ENCODE data around the gene MGLL.
A peak's percentile ranks its signal among the peaks of the same experiment; 100 is the strongest.

Gene MGLL

DNA sequence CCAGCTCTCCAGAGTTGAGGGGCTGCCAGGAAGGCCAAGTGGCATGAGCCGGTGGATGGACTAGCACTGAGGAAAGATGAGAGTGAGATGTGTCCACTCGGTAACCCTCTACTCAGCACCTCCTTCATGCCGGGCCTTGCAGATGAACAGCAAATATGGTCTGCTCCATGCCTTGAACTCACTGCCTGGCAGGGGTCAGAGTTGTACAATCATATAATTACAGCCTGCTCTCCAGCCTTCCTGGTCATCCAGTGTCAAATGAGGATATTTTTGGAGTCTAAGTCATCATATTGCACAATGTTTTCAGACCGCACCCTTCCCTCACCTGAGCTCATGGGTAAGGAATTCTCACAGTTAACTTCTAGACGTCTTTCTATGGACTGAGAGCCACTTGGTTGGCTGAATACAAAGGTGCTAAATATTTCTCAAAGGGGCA is 4.9 kb downstream of the MGLL start:
- Histone ChIP-seq H3K36me3 (ENCODE audit: control insufficient read depth, insufficient read depth, low read length) (no peaks in the 10 kb centered on the region), H3K4me1 (ENCODE audit: control insufficient read depth, insufficient read depth, low read length) (peaks cover 66% of the 10 kb centered on the region), H3K9ac (ENCODE audit: low read length) (peak overlapping the region; percentile 26), H3K9me3 (ENCODE audit: control insufficient read depth, low read length) (no peaks in the 10 kb centered on the region), H3K4me3 (ENCODE audit: low read length) (no peak overlapping the region), H3K27me3 (ENCODE audit: control insufficient read depth, insufficient read depth, low read length) (no peaks in the 10 kb centered on the region)

DNA sequence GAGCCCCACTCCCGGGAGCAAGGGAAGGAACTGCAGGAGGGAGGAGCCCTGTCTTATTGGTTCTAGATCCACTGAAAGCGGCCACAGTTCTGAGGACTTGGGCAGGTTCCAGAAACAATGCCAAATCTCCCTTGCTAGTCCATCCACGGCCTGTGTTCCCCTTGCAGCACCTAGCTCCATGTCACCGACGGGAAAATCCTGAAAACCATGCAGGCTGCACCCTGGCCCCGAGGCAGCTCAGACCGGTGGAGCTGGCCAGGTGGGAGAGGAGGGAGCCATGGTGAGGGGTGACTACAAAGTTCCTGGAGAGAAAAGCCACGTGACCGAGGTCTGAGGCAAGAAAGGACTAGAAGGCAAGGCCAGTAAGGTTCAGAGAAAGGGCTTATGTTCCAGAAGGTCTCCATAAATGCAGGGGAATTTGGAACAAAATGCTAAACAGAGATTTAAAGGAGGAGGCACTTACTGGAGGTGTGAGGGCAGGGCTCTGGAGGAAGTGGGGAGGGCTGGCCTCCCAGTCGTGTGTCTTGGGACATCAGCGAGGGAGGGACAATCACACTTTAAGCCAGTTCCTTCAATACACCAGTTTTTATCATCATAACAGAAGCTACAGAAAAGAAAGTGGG is 5.4 kb downstream of the MGLL start:
- no peaks in the 10 kb centered on the region for H3K36me3 ChIP-seq (ENCODE audit: control insufficient read depth, insufficient read depth, low read length)
- H3K9ac ChIP-seq (ENCODE audit: low read length) = peak overlapping the region; percentile 26
- no peaks in the 10 kb centered on the region for H3K9me3 ChIP-seq (ENCODE audit: control insufficient read depth, low read length)

DNA sequence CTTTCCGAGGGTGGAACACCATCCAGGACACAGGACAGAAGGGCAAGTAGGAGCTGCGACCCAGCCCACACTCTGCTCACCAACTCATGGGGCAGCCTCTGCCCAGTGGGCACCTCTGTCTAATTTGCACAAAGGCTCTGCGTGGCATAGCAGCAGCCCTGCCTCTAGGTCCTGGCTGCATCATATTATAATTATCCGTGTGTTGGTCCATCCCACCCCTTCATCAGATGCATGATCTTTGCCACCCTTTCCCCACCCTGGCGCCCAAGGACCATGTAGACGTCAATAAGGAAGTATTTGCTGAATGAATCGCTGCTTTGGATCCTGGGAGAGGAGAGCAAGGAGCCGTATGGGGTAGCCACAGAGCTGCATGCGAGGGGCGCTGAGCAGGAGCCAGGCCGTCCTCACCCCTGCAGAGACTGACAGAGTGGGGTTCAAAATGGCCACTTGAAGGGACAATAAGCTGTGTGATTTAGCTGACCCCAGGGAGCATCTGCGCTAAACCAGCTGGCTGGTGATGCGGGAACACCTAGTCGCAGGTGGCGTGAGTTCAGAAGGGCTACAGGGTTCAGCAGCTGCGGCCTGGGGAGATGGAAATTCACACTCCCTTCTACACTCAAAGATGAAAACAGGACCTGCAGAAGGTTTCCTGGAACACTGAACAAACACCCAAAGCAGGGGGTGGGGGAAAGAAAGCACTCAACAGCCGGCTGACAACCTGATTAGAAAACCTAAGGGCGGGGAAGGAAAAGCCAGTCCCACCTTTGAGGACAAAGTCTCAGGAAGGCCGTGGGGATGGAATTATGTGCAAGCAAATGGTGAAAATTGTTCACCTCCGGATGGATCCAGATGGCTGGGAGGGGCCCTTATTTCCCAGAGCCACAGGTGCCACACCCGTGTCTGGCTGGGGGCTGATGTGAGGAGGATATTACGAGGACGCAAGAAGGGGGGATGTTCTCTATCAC is 6.4 kb downstream of the MGLL start:
- no peaks in the 10 kb centered on the region for H3K9me3 ChIP-seq (ENCODE audit: control insufficient read depth, low read length)
- peak overlapping the region; percentile 29 for H3K9ac ChIP-seq (ENCODE audit: low read length)
- H3K36me3 ChIP-seq (ENCODE audit: control insufficient read depth, insufficient read depth, low read length) = no peaks in the 10 kb centered on the region
- H3K27me3 ChIP-seq (ENCODE audit: control insufficient read depth, insufficient read depth, low read length) = no peaks in the 10 kb centered on the region
- H3K4me1 ChIP-seq (ENCODE audit: control insufficient read depth, insufficient read depth, low read length) = peaks cover 57% of the 10 kb centered on the region
- H3K4me3 ChIP-seq (ENCODE audit: low read length) = no peak overlapping the region

More for the DNA sequence above, 5.4 kb downstream of the MGLL start:
- Histone ChIP-seq H3K4me1 (ENCODE audit: control insufficient read depth, insufficient read depth, low read length) (peaks cover 65% of the 10 kb centered on the region), H3K27me3 (ENCODE audit: control insufficient read depth, insufficient read depth, low read length) (no peaks in the 10 kb centered on the region), H3K4me3 (ENCODE audit: low read length) (no peak overlapping the region)

DNA sequence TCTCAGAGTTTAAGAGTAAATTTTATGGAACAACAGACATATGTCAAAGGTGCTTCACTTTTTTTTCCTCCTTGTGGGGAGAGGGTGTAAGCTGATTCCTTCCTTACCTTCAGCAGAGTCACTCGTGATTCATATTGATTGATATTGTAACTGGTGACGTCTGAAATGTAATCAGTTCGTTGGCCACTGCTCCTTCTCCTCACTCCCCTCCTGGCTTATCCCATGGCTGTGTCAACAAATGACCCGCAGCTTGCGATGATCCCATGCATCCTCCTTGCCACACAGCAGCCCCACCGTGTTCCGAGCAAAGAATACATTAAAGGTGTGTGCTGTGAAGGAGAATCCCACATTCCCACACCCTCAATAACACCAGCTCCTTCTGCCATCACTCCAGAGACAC is 7.3 kb downstream of the MGLL start:
- H3K4me3 ChIP-seq (ENCODE audit: low read length) = no peak overlapping the region
- peaks cover 48% of the 10 kb centered on the region for H3K4me1 ChIP-seq (ENCODE audit: control insufficient read depth, insufficient read depth, low read length)
- H3K36me3 ChIP-seq (ENCODE audit: control insufficient read depth, insufficient read depth, low read length) = no peaks in the 10 kb centered on the region
- no peaks in the 10 kb centered on the region for H3K27me3 ChIP-seq (ENCODE audit: control insufficient read depth, insufficient read depth, low read length)
- no peaks in the 10 kb centered on the region for H3K9me3 ChIP-seq (ENCODE audit: control insufficient read depth, low read length)
- H3K9ac ChIP-seq (ENCODE audit: low read length) = no peak overlapping the region

DNA sequence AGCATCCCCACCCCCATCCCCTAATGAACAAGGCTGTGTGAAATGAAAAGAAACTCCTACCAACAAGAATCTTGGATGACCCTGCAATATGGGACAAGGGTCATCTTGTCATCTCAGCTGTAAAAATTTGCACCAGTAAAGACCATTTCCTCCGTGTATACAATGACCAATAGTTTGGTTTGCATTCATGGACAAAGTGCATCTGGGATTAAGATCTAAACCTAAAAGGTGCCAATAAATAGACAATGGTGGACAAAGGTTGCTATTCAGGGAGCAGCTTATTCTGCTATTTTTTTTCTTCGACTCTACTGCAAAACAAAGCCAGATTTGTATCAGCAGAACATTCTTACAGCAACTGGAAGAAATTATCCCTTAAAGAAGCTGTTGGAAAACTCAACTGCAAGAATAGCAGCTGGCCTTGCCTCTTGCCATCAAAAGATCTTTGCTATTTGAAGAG is 8.0 kb downstream of the MGLL start:
- no peaks in the 10 kb centered on the region for H3K36me3 ChIP-seq (ENCODE audit: control insufficient read depth, insufficient read depth, low read length)
- H3K27me3 ChIP-seq (ENCODE audit: control insufficient read depth, insufficient read depth, low read length) = no peaks in the 10 kb centered on the region
- peaks cover 41% of the 10 kb centered on the region for H3K4me1 ChIP-seq (ENCODE audit: control insufficient read depth, insufficient read depth, low read length)
- H3K9me3 ChIP-seq (ENCODE audit: control insufficient read depth, low read length) = no peaks in the 10 kb centered on the region
- H3K9ac ChIP-seq (ENCODE audit: low read length) = no peak overlapping the region
- H3K4me3 ChIP-seq (ENCODE audit: low read length) = no peak overlapping the region

- Histone ChIP-seq H3K9me3 (ENCODE audit: control insufficient read depth, low read length) (no peaks in the 10 kb centered on the region), H3K9ac (ENCODE audit: low read length) (no peak overlapping the region), H3K27me3 (ENCODE audit: control insufficient read depth, insufficient read depth, low read length) (no peaks in the 10 kb centered on the region), H3K4me1 (ENCODE audit: control insufficient read depth, insufficient read depth, low read length) (peaks cover 25% of the 10 kb centered on the region), H3K36me3 (ENCODE audit: control insufficient read depth, insufficient read depth, low read length) (peaks cover 9% of the 10 kb centered on the region), H3K4me3 (ENCODE audit: low read length) (no peak overlapping the region)
Observed at GRCh38 chr3:127812151-127812550, 10.2 kb downstream of the MGLL start.

- Histone ChIP-seq H3K36me3 (ENCODE audit: control insufficient read depth, insufficient read depth, low read length) (peaks cover 9% of the 10 kb centered on the region), H3K9me3 (ENCODE audit: control insufficient read depth, low read length) (no peaks in the 10 kb centered on the region), H3K9ac (ENCODE audit: low read length) (no peak overlapping the region), H3K4me3 (ENCODE audit: low read length) (no peak overlapping the region), H3K27me3 (ENCODE audit: control insufficient read depth, insufficient read depth, low read length) (no peaks in the 10 kb centered on the region), H3K4me1 (ENCODE audit: control insufficient read depth, insufficient read depth, low read length) (peaks cover 21% of the 10 kb centered on the region)
Observed at GRCh38 chr3:127811717-127812116, 10.6 kb downstream of the MGLL start.

DNA sequence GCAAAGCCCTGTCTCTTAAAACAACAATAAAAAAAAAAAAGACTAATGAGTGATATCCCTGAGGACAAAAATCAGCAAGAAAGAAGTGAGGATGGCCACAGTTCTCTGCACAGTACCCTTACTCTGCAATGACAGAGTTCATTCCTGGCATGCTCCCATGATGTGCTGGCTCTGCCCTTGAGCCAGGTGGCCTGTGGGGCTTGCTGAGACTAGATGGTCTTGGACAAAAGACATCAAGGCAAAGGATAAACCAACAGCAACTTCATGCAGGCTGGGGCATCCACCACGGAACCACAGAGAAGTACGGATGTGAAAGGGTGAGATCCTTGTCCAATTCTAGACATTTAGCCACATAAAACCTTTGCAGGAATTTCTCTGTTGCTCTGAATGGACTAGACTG is 12.7 kb downstream of the MGLL start:
- no peaks in the 10 kb centered on the region for H3K4me1 ChIP-seq (ENCODE audit: control insufficient read depth, insufficient read depth, low read length)
- no peaks in the 10 kb centered on the region for H3K27me3 ChIP-seq (ENCODE audit: control insufficient read depth, insufficient read depth, low read length)
- H3K4me3 ChIP-seq (ENCODE audit: low read length) = no peak overlapping the region
- no peak overlapping the region for H3K9ac ChIP-seq (ENCODE audit: low read length)
- H3K36me3 ChIP-seq (ENCODE audit: control insufficient read depth, insufficient read depth, low read length) = peaks cover 9% of the 10 kb centered on the region
- H3K9me3 ChIP-seq (ENCODE audit: control insufficient read depth, low read length) = no peaks in the 10 kb centered on the region

DNA sequence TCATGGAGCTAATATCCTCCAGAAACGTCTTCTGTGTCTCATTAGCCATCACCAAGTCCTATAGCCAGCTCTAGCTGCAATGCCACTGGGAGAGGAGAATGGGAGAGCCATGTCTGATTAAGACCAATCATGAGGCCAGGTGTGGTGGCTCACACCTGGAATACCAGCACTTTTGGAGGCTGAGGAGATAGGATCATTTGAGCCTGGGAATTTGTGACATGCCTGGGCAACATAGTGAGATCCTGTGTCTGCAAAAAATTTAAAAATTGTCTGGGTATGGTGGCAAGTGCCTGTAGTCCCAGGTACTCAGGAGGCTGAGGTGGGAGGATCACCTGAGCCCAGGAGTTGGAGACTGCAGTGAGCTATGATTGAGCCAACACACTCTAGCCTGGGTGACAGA is 13.1 kb downstream of the MGLL start:
- H3K9me3 ChIP-seq (ENCODE audit: control insufficient read depth, low read length) = no peaks in the 10 kb centered on the region
- H3K4me1 ChIP-seq (ENCODE audit: control insufficient read depth, insufficient read depth, low read length) = no peaks in the 10 kb centered on the region
- no peak overlapping the region for H3K4me3 ChIP-seq (ENCODE audit: low read length)
- H3K36me3 ChIP-seq (ENCODE audit: control insufficient read depth, insufficient read depth, low read length) = peaks cover 9% of the 10 kb centered on the region
- H3K9ac ChIP-seq (ENCODE audit: low read length) = no peak overlapping the region
- H3K27me3 ChIP-seq (ENCODE audit: control insufficient read depth, insufficient read depth, low read length) = no peaks in the 10 kb centered on the region

- no peak overlapping the region for H3K9ac ChIP-seq (ENCODE audit: low read length)
- no peaks in the 10 kb centered on the region for H3K27me3 ChIP-seq (ENCODE audit: control insufficient read depth, insufficient read depth, low read length)
- no peak overlapping the region for H3K4me3 ChIP-seq (ENCODE audit: low read length)
- no peaks in the 10 kb centered on the region for H3K4me1 ChIP-seq (ENCODE audit: control insufficient read depth, insufficient read depth, low read length)
- H3K9me3 ChIP-seq (ENCODE audit: control insufficient read depth, low read length) = no peaks in the 10 kb centered on the region
- peaks cover 9% of the 10 kb centered on the region for H3K36me3 ChIP-seq (ENCODE audit: control insufficient read depth, insufficient read depth, low read length)
Observed at GRCh38 chr3:127808197-127808596, 14.1 kb downstream of the MGLL start.

- H3K4me3 ChIP-seq (ENCODE audit: low read length) = no peak overlapping the region
- H3K4me1 ChIP-seq (ENCODE audit: control insufficient read depth, insufficient read depth, low read length) = peaks cover 8% of the 10 kb centered on the region
- H3K9me3 ChIP-seq (ENCODE audit: control insufficient read depth, low read length) = no peaks in the 10 kb centered on the region
- peaks cover 9% of the 10 kb centered on the region for H3K36me3 ChIP-seq (ENCODE audit: control insufficient read depth, insufficient read depth, low read length)
- H3K9ac ChIP-seq (ENCODE audit: low read length) = no peak overlapping the region
- H3K27me3 ChIP-seq (ENCODE audit: control insufficient read depth, insufficient read depth, low read length) = no peaks in the 10 kb centered on the region
Observed at GRCh38 chr3:127805026-127805753, 17.1 kb downstream of the MGLL start.

DNA sequence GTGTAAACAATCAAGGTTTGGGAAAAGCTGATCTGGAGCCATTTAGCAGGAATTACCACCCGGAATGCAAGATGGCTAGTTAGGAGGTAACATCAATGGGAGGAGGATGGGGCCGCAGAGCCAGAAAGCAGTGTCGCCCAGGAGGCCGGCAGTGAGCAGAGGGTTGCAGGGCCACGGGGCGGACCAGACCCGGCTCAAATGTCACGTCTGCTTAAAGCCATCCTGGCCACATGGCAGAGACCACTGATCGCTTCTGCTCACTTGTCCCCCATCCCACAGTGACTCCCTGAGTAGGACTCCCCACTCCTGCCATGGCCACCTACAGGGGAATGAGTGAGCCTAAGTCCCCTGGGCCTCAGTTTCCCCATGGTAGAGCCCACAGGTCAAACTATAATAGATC is 18.2 kb downstream of the MGLL start:
- no peaks in the 10 kb centered on the region for H3K27me3 ChIP-seq (ENCODE audit: control insufficient read depth, insufficient read depth, low read length)
- H3K4me1 ChIP-seq (ENCODE audit: control insufficient read depth, insufficient read depth, low read length) = peaks cover 18% of the 10 kb centered on the region
- peaks cover 7% of the 10 kb centered on the region for H3K36me3 ChIP-seq (ENCODE audit: control insufficient read depth, insufficient read depth, low read length)
- no peak overlapping the region for H3K9ac ChIP-seq (ENCODE audit: low read length)
- H3K4me3 ChIP-seq (ENCODE audit: low read length) = no peak overlapping the region
- no peaks in the 10 kb centered on the region for H3K9me3 ChIP-seq (ENCODE audit: control insufficient read depth, low read length)
